Gastrocnemius medialis (tissue), 4 donors: ENCODE results near the gene STK38. TPM values are rescaled to one million over a fixed set of nuclear protein-coding genes. Genes with fewer than 3 reads are reported as not detected.

Experiments
- ATAC-seq, 2 donors: fragments of 150-250 bp; one replicate each; pipeline ENCODE4 v1.9.1; 2016
- DNase-seq, 2 donors: peaks; one replicate each; pipeline ENCODE4 v3.0.0-alpha.2; 2019
- H3K27ac ChIP-seq, 4 donors: fragments of 200-600 bp; sonication (generic); 1 replicate in 1 of 4; 2 replicates in 3 of 4; pipeline ENCODE4 v1.5.1; 2016 to 2018; ENCODE audit warnings: mild to moderate bottlenecking in 2 of 4, moderate library complexity in 1 of 4
- H3K27me3 ChIP-seq, 3 donors: fragments of 200-600 bp; sonication (generic) in 2 of 3; 1 replicate in 1 of 3; 2 replicates in 2 of 3; pipeline versions ENCODE4 v1.5.1 to v1.6.0; 2016 to 2019; ENCODE audit warnings: mild to moderate bottlenecking in 1 of 3, moderate library complexity in 1 of 3
- H3K36me3 ChIP-seq, 2 donors: fragments of 200-600 bp; sonication (generic) in 1 of 2; one replicate each; pipeline ENCODE4 v1.5.1; 2017 to 2018
- H3K4me1 ChIP-seq, 2 donors: fragments of 200-600 bp; sonication (generic) in 1 of 2; one replicate each; pipeline ENCODE4 v1.5.1; 2016 to 2017; ENCODE audit warnings: mild to moderate bottlenecking in 2 of 2
- H3K4me3 ChIP-seq, 4 donors: fragments of 200-600 bp; sonication (generic) in 3 of 4; 1 replicate in 1 of 4; 2 replicates in 3 of 4; pipeline ENCODE4 v1.5.1; 2016 to 2019; ENCODE audit warnings: mild to moderate bottlenecking in 2 of 4
- H3K9me3 ChIP-seq, 3 donors: fragments of 200-600 bp; sonication (generic) in 2 of 3; 1 replicate in 1 of 3; 2 replicates in 2 of 3; pipeline ENCODE4 v1.5.1; 2016 to 2019
- CTCF ChIP-seq, 5 experiments: fragments of 450-650 bp in 3 of 5; fragments of 200-600 bp in 2 of 5; sonication (generic) in 2 of 5; IDR thresholded peaks in 4 of 5; conservative IDR thresholded peaks in 1 of 5; 1 replicate in 4 of 5; 2 replicates in 1 of 5; pipeline ENCODE4 v1.5.1; 2016 to 2019; ENCODE audit warnings: antibody characterized with exemption in 5 of 5, mild to moderate bottlenecking in 3 of 5, moderate library complexity in 3 of 5
- POLR2A ChIP-seq, 2 donors: fragments of 450-650 bp; IDR thresholded peaks; one replicate each; pipeline ENCODE4 v1.6.1; 2017; ENCODE audit warnings: antibody characterized with exemption in 2 of 2, mild to moderate bottlenecking in 2 of 2, moderate library complexity in 2 of 2
- in situ Hi-C, 4 donors: fragments of 200-750 bp; cut with MboI; loops; one replicate each; pipeline versions ENCODE4 v1.15.0 to v1.8.0; 2017; ENCODE audit warnings: low sequenced_read_pairs in 4 of 4
- intact Hi-C: fragments of 100-400 bp; cut with DNase I; formaldehyde crosslinking; loops from one replicate; pipeline ENCODE4 v1.15.1; 2023; ENCODE audit warnings: low total_unique reads
- total RNA-seq, 4 donors: library from RNA; depleted of rRNA; stranded (reverse); fragments of >200 nt; gene quantifications; one replicate each; pipeline versions ENCODE4 v1.1.0 to v1.2.3, GENCODE V29; 2016

The STK38 gene
- total RNA-seq, 4 donors from 2014 or later, result 10.8 to 14.8 (median 12.7) TPM

- Histone ChIP-seq H3K27me3 (no peaks in the 10 kb centered on the region), H3K27ac (no peak overlapping the region), H3K9me3 (no peaks in the 10 kb centered on the region), H3K36me3 (peaks cover 0 to 42% of the 10 kb centered on the region in 2 donors), H3K4me3 (no peak overlapping the region), H3K4me1 (no peaks in the 10 kb centered on the region)
- no peak for TF ChIP-seq CTCF (IDR thresholded peaks at IDR 0.05 in 4 of 5, conservative IDR thresholded peaks at IDR 0.05 in 1 of 5)
- TF ChIP-seq POLR2A (IDR thresholded peaks at IDR 0.05), result no peak
- intact Hi-C loops (no loop called here), in situ Hi-C loops (no loop called here)
- DNase-seq, result no peak
- no peak for ATAC-seq
Observed at GRCh38 chr6:36514554-36515456, 32.5 kb downstream of the STK38 start.

GRCh38 chr6:36510365-36510764 lies 36.9 kb downstream of the STK38 start:
- intact Hi-C loops, result no loop called here

GRCh38 chr6:36508532-36508931 lies 38.7 kb downstream of the STK38 start:
- intact Hi-C loops (no loop called here), in situ Hi-C loops (no loop called here)
- TF ChIP-seq POLR2A (IDR thresholded peaks at IDR 0.05) (no peak), CTCF (IDR thresholded peaks at IDR 0.05 in 4 of 5, conservative IDR thresholded peaks at IDR 0.05 in 1 of 5) (no peak)
- no peak overlapping the region for H3K27ac ChIP-seq
- H3K4me1 ChIP-seq, result no peaks in the 10 kb centered on the region
- ATAC-seq (no peak), DNase-seq (no peak)
- H3K4me3 ChIP-seq, result no peak overlapping the region
- peaks cover 5 to 36% of the 10 kb centered on the region in 2 donors for H3K36me3 ChIP-seq
- H3K9me3 ChIP-seq, result no peaks in the 10 kb centered on the region
- no peaks in the 10 kb centered on the region for H3K27me3 ChIP-seq

More at GRCh38 chr6:36510365-36510764, 36.9 kb downstream of the STK38 start:
- no peak overlapping the region for H3K27ac ChIP-seq
- ATAC-seq (no peak), DNase-seq (no peak)
- no peak for TF ChIP-seq CTCF (IDR thresholded peaks at IDR 0.05 in 4 of 5, conservative IDR thresholded peaks at IDR 0.05 in 1 of 5)
- TF ChIP-seq POLR2A (IDR thresholded peaks at IDR 0.05), result no peak
- no peaks in the 10 kb centered on the region for H3K27me3 ChIP-seq
- in situ Hi-C loops, result no loop called here
- no peaks in the 10 kb centered on the region for H3K9me3 ChIP-seq
- peaks cover 5 to 37% of the 10 kb centered on the region in 2 donors for H3K36me3 ChIP-seq
- no peaks in the 10 kb centered on the region for H3K4me1 ChIP-seq
- no peak overlapping the region for H3K4me3 ChIP-seq

- H3K4me3 ChIP-seq, result no peak overlapping the region
- TF ChIP-seq POLR2A (IDR thresholded peaks at IDR 0.05), result no peak
- TF ChIP-seq CTCF (IDR thresholded peaks at IDR 0.05 in 4 of 5, conservative IDR thresholded peaks at IDR 0.05 in 1 of 5), result no peak
- in situ Hi-C loops, result no loop called here
- H3K9me3 ChIP-seq, result no peaks in the 10 kb centered on the region
- no peak for ATAC-seq
- H3K27ac ChIP-seq, result no peak overlapping the region
- no peaks in the 10 kb centered on the region for H3K4me1 ChIP-seq
- H3K27me3 ChIP-seq, result no peaks in the 10 kb centered on the region
- no peak for DNase-seq
- H3K36me3 ChIP-seq, result peaks cover 5 to 25% of the 10 kb centered on the region in 2 donors
- intact Hi-C loops, result no loop called here
Observed at GRCh38 chr6:36506611-36507010, 40.7 kb downstream of the STK38 start.
